ENCODE measurements around the gene CEP83. TPM values are rescaled to one million over a fixed set of nuclear protein-coding genes. Genes with fewer than 3 reads are reported as not detected.
A peak's percentile ranks its signal among the peaks of the same experiment; 100 is the strongest.

CEP83 gene
- total and polyA plus RNA-seq, 2 experiments from 2014 or later, result 5.8 to 6.9 TPM

GRCh38 chr12:94503619-94504018 is 44.0 kb upstream of the CEP83 start:
- Histone ChIP-seq H3F3A (ENCODE audit: insufficient read depth) (no peaks in the 10 kb centered on the region), H3K27me3 (replicated peaks; ENCODE audit: insufficient read depth) (peaks cover 26% of the 10 kb centered on the region; the same call in 1 of the 2 replicates), H2AFZ (no peak overlapping the region), H4K20me1 (ENCODE audit: insufficient read depth) (no peaks in the 10 kb centered on the region), H3K9me2 (ENCODE audit: insufficient read depth) (no peaks in the 10 kb centered on the region), H3K4me1 (ENCODE audit: insufficient read depth) (no peaks in the 10 kb centered on the region), H3K9ac (no peak overlapping the region), H3K9me3 (ENCODE audit: low read depth) (no peaks in the 10 kb centered on the region), H3K27ac (no peak overlapping the region), H3K36me3 (ENCODE audit: low read depth) (no peaks in the 10 kb centered on the region), H3K79me2 (ENCODE audit: insufficient read depth) (no peaks in the 10 kb centered on the region), H3K4me3 (no peak overlapping the region), H3K4me2 (ENCODE audit: unreplicated experiment) (no peak overlapping the region)
- in situ Hi-C loops (cut with MboI), result no loop called here
- 29 to 48% methylated on average over 1 of the region's 1 CpG for WGBS, 2 experiments (ENCODE audit: low coverage in 1 of 2, low lambda C conversion rate in 2 of 2, missing lambda C conversion rate in 2 of 2)
- TF ChIP-seq EZH2phosphoT487 (IDR thresholded peaks at IDR 0.05; ENCODE audit: insufficient read depth, low read depth) (no peak), EZH2 (IDR thresholded peaks at IDR 0.05; ENCODE audit: insufficient read depth, poor library complexity, severe bottlenecking) (no peak)
- DNase-seq, result no peak

- no peaks in the 10 kb centered on the region for H3K79me2 ChIP-seq (ENCODE audit: insufficient read depth)
- peaks cover 17% of the 10 kb centered on the region; the same call in 1 of the 2 replicates for H3K27me3 ChIP-seq (replicated peaks; ENCODE audit: insufficient read depth)
- 13% methylated on average over 3 of the region's 3 CpGs for WGBS, 2 experiments (ENCODE audit: low coverage in 1 of 2, low lambda C conversion rate in 2 of 2, missing lambda C conversion rate in 2 of 2)
- no peaks in the 10 kb centered on the region for H3K9me2 ChIP-seq (ENCODE audit: insufficient read depth)
- H3F3A ChIP-seq (ENCODE audit: insufficient read depth), result no peaks in the 10 kb centered on the region
- no peak overlapping the region for H3K9ac ChIP-seq
- TF ChIP-seq EZH2phosphoT487 (IDR thresholded peaks at IDR 0.05; ENCODE audit: insufficient read depth, low read depth) (no peak), EZH2 (IDR thresholded peaks at IDR 0.05; ENCODE audit: insufficient read depth, poor library complexity, severe bottlenecking) (no peak)
- no peaks in the 10 kb centered on the region for H4K20me1 ChIP-seq (ENCODE audit: insufficient read depth)
- DNase-seq, result peak; percentile 8
- no peaks in the 10 kb centered on the region for H3K4me1 ChIP-seq (ENCODE audit: insufficient read depth)
- H2AFZ ChIP-seq, result no peak overlapping the region
- in situ Hi-C loops (cut with MboI), result no loop called here
- no peak overlapping the region for H3K27ac ChIP-seq
- H3K9me3 ChIP-seq (ENCODE audit: low read depth), result no peaks in the 10 kb centered on the region
- H3K4me2 ChIP-seq (ENCODE audit: unreplicated experiment), result no peak overlapping the region
- H3K4me3 ChIP-seq, result no peak overlapping the region
- no peaks in the 10 kb centered on the region for H3K36me3 ChIP-seq (ENCODE audit: low read depth)
These were observed 41.3 kb upstream of the CEP83 start for GRCh38 chr12:94500831-94501567.

GRCh38 chr12:94498698-94499097 is 39.0 kb upstream of the CEP83 start:
- no peaks in the 10 kb centered on the region for H3K79me2 ChIP-seq (ENCODE audit: insufficient read depth)
- H3K27me3 ChIP-seq (replicated peaks; ENCODE audit: insufficient read depth), result peaks cover 11% of the 10 kb centered on the region
- no peaks in the 10 kb centered on the region for H3F3A ChIP-seq (ENCODE audit: insufficient read depth)
- in situ Hi-C loops (cut with MboI), result no loop called here
- no peak overlapping the region for H3K4me3 ChIP-seq
- H3K27ac ChIP-seq, result no peak overlapping the region
- H3K9me2 ChIP-seq (ENCODE audit: insufficient read depth), result no peaks in the 10 kb centered on the region
- H4K20me1 ChIP-seq (ENCODE audit: insufficient read depth), result no peaks in the 10 kb centered on the region
- TF ChIP-seq EZH2 (IDR thresholded peaks at IDR 0.05; ENCODE audit: insufficient read depth, poor library complexity, severe bottlenecking) (no peak), EZH2phosphoT487 (IDR thresholded peaks at IDR 0.05; ENCODE audit: insufficient read depth, low read depth) (no peak)
- H3K36me3 ChIP-seq (ENCODE audit: low read depth), result no peaks in the 10 kb centered on the region
- H3K9ac ChIP-seq, result no peak overlapping the region
- H2AFZ ChIP-seq, result no peak overlapping the region
- DNase-seq, result no peak
- no peaks in the 10 kb centered on the region for H3K4me1 ChIP-seq (ENCODE audit: insufficient read depth)
- no peak overlapping the region for H3K4me2 ChIP-seq (ENCODE audit: unreplicated experiment)
- 22 to 36% methylated on average over 3 of the region's 3 CpGs for WGBS, 2 experiments (ENCODE audit: low coverage in 1 of 2, low lambda C conversion rate in 2 of 2, missing lambda C conversion rate in 2 of 2)
- H3K9me3 ChIP-seq (ENCODE audit: low read depth), result no peaks in the 10 kb centered on the region

- Histone ChIP-seq H3K4me2 (ENCODE audit: unreplicated experiment) (no peak overlapping the region), H3K9me2 (ENCODE audit: insufficient read depth) (no peaks in the 10 kb centered on the region), H3K4me3 (no peak overlapping the region), H3K4me1 (ENCODE audit: insufficient read depth) (no peaks in the 10 kb centered on the region), H4K20me1 (ENCODE audit: insufficient read depth) (no peaks in the 10 kb centered on the region), H3K9me3 (ENCODE audit: low read depth) (no peaks in the 10 kb centered on the region), H3K27me3 (replicated peaks; ENCODE audit: insufficient read depth) (peaks cover 10% of the 10 kb centered on the region), H3K79me2 (ENCODE audit: insufficient read depth) (no peaks in the 10 kb centered on the region), H3K9ac (no peak overlapping the region), H3K36me3 (ENCODE audit: low read depth) (no peaks in the 10 kb centered on the region), H3F3A (ENCODE audit: insufficient read depth) (no peaks in the 10 kb centered on the region), H3K27ac (no peak overlapping the region), H2AFZ (no peak overlapping the region)
- WGBS, 2 experiments (ENCODE audit: low coverage in 1 of 2, low lambda C conversion rate in 2 of 2, missing lambda C conversion rate in 2 of 2), result 68 to 75% methylated on average over 8 of the region's 8 CpGs
- in situ Hi-C loops (cut with MboI), result no loop called here
- DNase-seq, result no peak
- TF ChIP-seq EZH2 (IDR thresholded peaks at IDR 0.05; ENCODE audit: insufficient read depth, poor library complexity, severe bottlenecking) (no peak), EZH2phosphoT487 (IDR thresholded peaks at IDR 0.05; ENCODE audit: insufficient read depth, low read depth) (no peak)
These were observed 38.4 kb upstream of the CEP83 start for GRCh38 chr12:94498073-94498472.
